Measurements from ENCODE around the gene PTGDS. TPM values are rescaled to one million over a fixed set of nuclear protein-coding genes. Genes with fewer than 3 reads are reported as not detected.

PTGDS gene
- polyA plus RNA-seq, 4 donors, result 0.86 to 38.0 (median 19.4) TPM

- Histone ChIP-seq H3K36me3 (ENCODE audit: control insufficient read depth in 3 of 3, insufficient read depth in 2 of 3, low read depth in 1 of 3, low read length in 3 of 3) (peaks cover 0 to 41% (median 4%) of the 10 kb centered on the region in 3 donors), H3K9me3 (ENCODE audit: control insufficient read depth in 2 of 2, insufficient read depth in 1 of 2, low read depth in 1 of 2, low read length in 1 of 2) (peaks cover 0 to 22% of the 10 kb centered on the region in 2 donors), H3K4me3 (ENCODE audit: low read depth in 1 of 3, low read length in 3 of 3) (no peak overlapping the region), H3K27me3 (ENCODE audit: control insufficient read depth in 3 of 3, insufficient read depth in 3 of 3, low read length in 3 of 3) (no peaks in the 10 kb centered on the region), H3K4me1 (ENCODE audit: control insufficient read depth in 3 of 3, insufficient read depth in 2 of 3, low read depth in 1 of 3, low read length in 2 of 3) (peaks cover 0 to 6% (median 0%) of the 10 kb centered on the region in 3 donors), H3K27ac (ENCODE audit: low read depth in 1 of 3, low read length in 2 of 3) (no peak overlapping the region)
- no peak for FAIRE-seq
- DNase-seq, result no peak
- 77 to 88% (median 82%) methylated on average over 21 to 22 of the region's 22 CpGs for WGBS, 3 donors
These were observed 31.0 kb downstream of the PTGDS start for GRCh38 chr9:137008312-137008711.

GRCh38 chr9:137009217-137009616 is 31.9 kb downstream of the PTGDS start:
- Histone ChIP-seq H3K27me3 (ENCODE audit: control insufficient read depth in 3 of 3, insufficient read depth in 3 of 3, low read length in 3 of 3) (no peaks in the 10 kb centered on the region), H3K4me3 (ENCODE audit: low read depth in 1 of 3, low read length in 3 of 3) (no peak overlapping the region), H3K9me3 (ENCODE audit: control insufficient read depth in 2 of 2, insufficient read depth in 1 of 2, low read depth in 1 of 2, low read length in 1 of 2) (peaks cover 0 to 22% of the 10 kb centered on the region in 2 donors), H3K4me1 (ENCODE audit: control insufficient read depth in 3 of 3, insufficient read depth in 2 of 3, low read depth in 1 of 3, low read length in 2 of 3) (peaks cover 0 to 6% (median 0%) of the 10 kb centered on the region in 3 donors), H3K36me3 (ENCODE audit: control insufficient read depth in 3 of 3, insufficient read depth in 2 of 3, low read depth in 1 of 3, low read length in 3 of 3) (peaks cover 0 to 50% (median 4%) of the 10 kb centered on the region in 3 donors), H3K27ac (ENCODE audit: low read depth in 1 of 3, low read length in 2 of 3) (no peak overlapping the region)
- no peak for DNase-seq
- 91 to 97% (median 94%) methylated on average over 13 to 18 of the region's 18 CpGs for WGBS, 3 donors
- no peak for FAIRE-seq

GRCh38 chr9:137009938-137010732 is 32.8 kb downstream of the PTGDS start:
- no peaks in the 10 kb centered on the region for H3K27me3 ChIP-seq (ENCODE audit: control insufficient read depth in 3 of 3, insufficient read depth in 3 of 3, low read length in 3 of 3)
- no peak overlapping the region for H3K4me3 ChIP-seq (ENCODE audit: low read depth in 1 of 3, low read length in 3 of 3)
- peaks cover 0 to 6% (median 0%) of the 10 kb centered on the region in 3 donors for H3K4me1 ChIP-seq (ENCODE audit: control insufficient read depth in 3 of 3, insufficient read depth in 2 of 3, low read depth in 1 of 3, low read length in 2 of 3)
- peaks cover 0 to 16% of the 10 kb centered on the region in 2 donors for H3K9me3 ChIP-seq (ENCODE audit: control insufficient read depth in 2 of 2, insufficient read depth in 1 of 2, low read depth in 1 of 2, low read length in 1 of 2)
- FAIRE-seq, result no peak
- DNase-seq, result no peak
- peaks cover 2 to 59% (median 4%) of the 10 kb centered on the region in 3 donors for H3K36me3 ChIP-seq (ENCODE audit: control insufficient read depth in 3 of 3, insufficient read depth in 2 of 3, low read depth in 1 of 3, low read length in 3 of 3)
- H3K27ac ChIP-seq (ENCODE audit: low read depth in 1 of 3, low read length in 2 of 3), result no peak overlapping the region
- WGBS, 3 donors, result 92 to 96% (median 95%) methylated on average over 42 to 49 of the region's 49 CpGs

GRCh38 chr9:137011156-137011555 is 33.9 kb downstream of the PTGDS start:
- Histone ChIP-seq H3K36me3 (ENCODE audit: control insufficient read depth in 3 of 3, insufficient read depth in 2 of 3, low read depth in 1 of 3, low read length in 3 of 3) (peaks cover 2 to 65% (median 4%) of the 10 kb centered on the region in 3 donors), H3K9me3 (ENCODE audit: control insufficient read depth in 2 of 2, insufficient read depth in 1 of 2, low read depth in 1 of 2, low read length in 1 of 2) (peaks cover 0 to 10% of the 10 kb centered on the region in 2 donors), H3K4me3 (ENCODE audit: low read depth in 1 of 3, low read length in 3 of 3) (no peak overlapping the region), H3K4me1 (ENCODE audit: control insufficient read depth in 3 of 3, insufficient read depth in 2 of 3, low read depth in 1 of 3, low read length in 2 of 3) (peaks cover 0 to 2% (median 0%) of the 10 kb centered on the region in 3 donors), H3K27me3 (ENCODE audit: control insufficient read depth in 3 of 3, insufficient read depth in 3 of 3, low read length in 3 of 3) (no peaks in the 10 kb centered on the region), H3K27ac (ENCODE audit: low read depth in 1 of 3, low read length in 2 of 3) (no peak overlapping the region)
- DNase-seq (no peak), FAIRE-seq (no peak)
- 92 to 95% (median 94%) methylated on average over 21 to 24 of the region's 24 CpGs for WGBS, 3 donors

GRCh38 chr9:137011907-137012675 is 34.8 kb downstream of the PTGDS start:
- Histone ChIP-seq H3K36me3 (ENCODE audit: control insufficient read depth in 3 of 3, insufficient read depth in 2 of 3, low read depth in 1 of 3, low read length in 3 of 3) (peaks cover 2 to 75% (median 4%) of the 10 kb centered on the region in 3 donors), H3K4me3 (ENCODE audit: low read depth in 1 of 3, low read length in 3 of 3) (no peak overlapping the region), H3K9me3 (ENCODE audit: control insufficient read depth in 2 of 2, insufficient read depth in 1 of 2, low read depth in 1 of 2, low read length in 1 of 2) (peaks cover 0 to 4% of the 10 kb centered on the region in 2 donors), H3K27me3 (ENCODE audit: control insufficient read depth in 3 of 3, insufficient read depth in 3 of 3, low read length in 3 of 3) (no peaks in the 10 kb centered on the region), H3K27ac (ENCODE audit: low read depth in 1 of 3, low read length in 2 of 3) (no peak overlapping the region), H3K4me1 (ENCODE audit: control insufficient read depth in 3 of 3, insufficient read depth in 2 of 3, low read depth in 1 of 3, low read length in 2 of 3) (no peaks in the 10 kb centered on the region)
- FAIRE-seq, result no peak
- 89 to 91% (median 91%) methylated on average over 26 to 39 of the region's 39 CpGs for WGBS, 3 donors
- DNase-seq, result no peak

GRCh38 chr9:137012694-137013570 is 35.6 kb downstream of the PTGDS start:
- H3K27me3 ChIP-seq (ENCODE audit: control insufficient read depth in 3 of 3, insufficient read depth in 3 of 3, low read length in 3 of 3), result no peaks in the 10 kb centered on the region
- peaks cover 2 to 79% (median 7%) of the 10 kb centered on the region in 3 donors for H3K36me3 ChIP-seq (ENCODE audit: control insufficient read depth in 3 of 3, insufficient read depth in 2 of 3, low read depth in 1 of 3, low read length in 3 of 3)
- no peak for DNase-seq
- peaks cover 0 to 4% of the 10 kb centered on the region in 2 donors for H3K9me3 ChIP-seq (ENCODE audit: control insufficient read depth in 2 of 2, insufficient read depth in 1 of 2, low read depth in 1 of 2, low read length in 1 of 2)
- no peak overlapping the region for H3K4me3 ChIP-seq (ENCODE audit: low read depth in 1 of 3, low read length in 3 of 3)
- H3K4me1 ChIP-seq (ENCODE audit: control insufficient read depth in 3 of 3, insufficient read depth in 2 of 3, low read depth in 1 of 3, low read length in 2 of 3), result no peaks in the 10 kb centered on the region
- 90 to 96% (median 96%) methylated on average over 37 to 67 of the region's 67 CpGs for WGBS, 3 donors
- no peak overlapping the region for H3K27ac ChIP-seq (ENCODE audit: low read depth in 1 of 3, low read length in 2 of 3)
- FAIRE-seq, result no peak

GRCh38 chr9:137013571-137013940 is 36.3 kb downstream of the PTGDS start:
- peaks cover 2 to 78% (median 7%) of the 10 kb centered on the region in 3 donors for H3K36me3 ChIP-seq (ENCODE audit: control insufficient read depth in 3 of 3, insufficient read depth in 2 of 3, low read depth in 1 of 3, low read length in 3 of 3)
- WGBS, 3 donors, result 94 to 96% (median 94%) methylated on average over 11 to 20 of the region's 20 CpGs
- H3K4me1 ChIP-seq (ENCODE audit: control insufficient read depth in 3 of 3, insufficient read depth in 2 of 3, low read depth in 1 of 3, low read length in 2 of 3), result no peaks in the 10 kb centered on the region
- no peak overlapping the region for H3K4me3 ChIP-seq (ENCODE audit: low read depth in 1 of 3, low read length in 3 of 3)
- no peaks in the 10 kb centered on the region for H3K27me3 ChIP-seq (ENCODE audit: control insufficient read depth in 3 of 3, insufficient read depth in 3 of 3, low read length in 3 of 3)
- H3K27ac ChIP-seq (ENCODE audit: low read depth in 1 of 3, low read length in 2 of 3), result no peak overlapping the region
- peaks cover 0 to 4% of the 10 kb centered on the region in 2 donors for H3K9me3 ChIP-seq (ENCODE audit: control insufficient read depth in 2 of 2, insufficient read depth in 1 of 2, low read depth in 1 of 2, low read length in 1 of 2)
- FAIRE-seq, result no peak
- no peak for DNase-seq

- no peak for FAIRE-seq
These were observed 36.9 kb downstream of the PTGDS start for GRCh38 chr9:137014166-137014565.

More at GRCh38 chr9:137014166-137014565, 36.9 kb downstream of the PTGDS start:
- DNase-seq, result no peak
- H3K27me3 ChIP-seq (ENCODE audit: control insufficient read depth in 3 of 3, insufficient read depth in 3 of 3, low read length in 3 of 3), result no peaks in the 10 kb centered on the region
- H3K4me1 ChIP-seq (ENCODE audit: control insufficient read depth in 3 of 3, insufficient read depth in 2 of 3, low read depth in 1 of 3, low read length in 2 of 3), result no peaks in the 10 kb centered on the region
- peaks cover 0 to 4% of the 10 kb centered on the region in 2 donors for H3K9me3 ChIP-seq (ENCODE audit: control insufficient read depth in 2 of 2, insufficient read depth in 1 of 2, low read depth in 1 of 2, low read length in 1 of 2)
- H3K4me3 ChIP-seq (ENCODE audit: low read depth in 1 of 3, low read length in 3 of 3), result no peak overlapping the region
- no peak overlapping the region for H3K27ac ChIP-seq (ENCODE audit: low read depth in 1 of 3, low read length in 2 of 3)
- 88 to 93% (median 91%) methylated on average over 19 to 23 of the region's 23 CpGs for WGBS, 3 donors
- peaks cover 2 to 81% (median 7%) of the 10 kb centered on the region in 3 donors for H3K36me3 ChIP-seq (ENCODE audit: control insufficient read depth in 3 of 3, insufficient read depth in 2 of 3, low read depth in 1 of 3, low read length in 3 of 3)

Measured in small intestine (tissue), 7 donors.